WTC11 (cell line): Measurements from ENCODE around the gene SOX18.

Source experiments
- E2F4 ChIP-seq: sonication (generic); formaldehyde crosslinking; IDR thresholded peaks from 2 replicates; pipeline ENCODE4 v1.8.1; 2022; ENCODE audit warnings: low read depth, mild to moderate bottlenecking, moderate library complexity, missing genetic modification reagents, borderline replicate concordance
- ELF4 ChIP-seq: sonication (generic); formaldehyde crosslinking; IDR thresholded peaks from 2 replicates; pipeline ENCODE4 v1.8.1; 2022; ENCODE audit warnings: low read depth, mild to moderate bottlenecking, moderate library complexity, missing genetic modification reagents
- IRF2 ChIP-seq: sonication (generic); formaldehyde crosslinking; IDR thresholded peaks from 2 replicates; pipeline ENCODE4 v1.8.0; 2022; ENCODE audit warnings: low read depth, missing genetic modification reagents, borderline replicate concordance
- JUN ChIP-seq: sonication (generic); formaldehyde crosslinking; IDR thresholded peaks from 2 replicates; pipeline ENCODE4 v1.8.0; 2023; ENCODE audit warnings: mild to moderate bottlenecking, missing genetic modification reagents
- NFYB ChIP-seq: sonication (generic); formaldehyde crosslinking; conservative IDR thresholded peaks from 2 replicates; pipeline ENCODE4 v1.8.0; 2022; ENCODE audit warnings: low read depth, missing genetic modification reagents
- NR1H2 ChIP-seq: sonication (generic); formaldehyde crosslinking; IDR thresholded peaks from 2 replicates; pipeline ENCODE4 v1.9.0; 2021; ENCODE audit warnings: mild to moderate bottlenecking, moderate library complexity, missing genetic modification reagents
- NR3C1 ChIP-seq: sonication (generic); formaldehyde crosslinking; conservative IDR thresholded peaks from 2 replicates; pipeline ENCODE4 v1.8.1; 2023; ENCODE audit warnings: low read depth, mild to moderate bottlenecking, missing genetic modification reagents
- PRRX2 ChIP-seq: fragments of 250-450 bp; sonication (Bioruptor Pico); IDR thresholded peaks from 2 replicates; pipeline ENCODE4 v1.8.0; 2021; ENCODE audit warnings: mild to moderate bottlenecking
- RORB ChIP-seq: fragments of 250-450 bp; sonication (Bioruptor Pico); IDR thresholded peaks from 2 replicates; pipeline ENCODE4 v1.9.0; 2021; ENCODE audit warnings: mild to moderate bottlenecking
- TEAD1 ChIP-seq: sonication (generic); formaldehyde crosslinking; IDR thresholded peaks from 2 replicates; pipeline ENCODE4 v1.8.0; 2022; ENCODE audit warnings: mild to moderate bottlenecking, missing genetic modification reagents
- TF ChIP-seq, protein P1 (sequence below): fragments of 200-600 bp; IDR thresholded peaks from 2 replicates; pipeline ENCODE4 v1.8.0; 2022; ENCODE audit warnings: antibody characterized with exemption
- TF ChIP-seq, protein P2 (sequence below): sonication (generic); formaldehyde crosslinking; IDR thresholded peaks from 2 replicates; pipeline ENCODE4 v1.8.0; 2023; ENCODE audit warnings: missing genetic modification reagents
- TF ChIP-seq, protein P3 (sequence below): sonication (generic); formaldehyde crosslinking; IDR thresholded peaks from 2 replicates; pipeline ENCODE4 v1.8.1; 2023; ENCODE audit warnings: mild to moderate bottlenecking, missing genetic modification reagents, borderline replicate concordance
- TF ChIP-seq, protein P4 (sequence below): sonication (generic); formaldehyde crosslinking; IDR thresholded peaks from 2 replicates; pipeline ENCODE4 v1.8.0; 2022; ENCODE audit warnings: mild to moderate bottlenecking, missing genetic modification reagents

- TF ChIP-seq RORB (CRISPR knock-in tag) (no peak), TEAD1 (CRISPR knock-in tag) (no peak), NR3C1 (CRISPR knock-in tag) (no peak), JUN (CRISPR knock-in tag) (no peak), NFYB (CRISPR knock-in tag) (no peak), E2F4 (CRISPR knock-in tag) (no peak), NR1H2 (no peak), ELF4 (CRISPR knock-in tag) (no peak), PRRX2 (CRISPR knock-in tag) (no peak), IRF2 (CRISPR knock-in tag) (no peak)
- TF ChIP-seq, protein P1, sequence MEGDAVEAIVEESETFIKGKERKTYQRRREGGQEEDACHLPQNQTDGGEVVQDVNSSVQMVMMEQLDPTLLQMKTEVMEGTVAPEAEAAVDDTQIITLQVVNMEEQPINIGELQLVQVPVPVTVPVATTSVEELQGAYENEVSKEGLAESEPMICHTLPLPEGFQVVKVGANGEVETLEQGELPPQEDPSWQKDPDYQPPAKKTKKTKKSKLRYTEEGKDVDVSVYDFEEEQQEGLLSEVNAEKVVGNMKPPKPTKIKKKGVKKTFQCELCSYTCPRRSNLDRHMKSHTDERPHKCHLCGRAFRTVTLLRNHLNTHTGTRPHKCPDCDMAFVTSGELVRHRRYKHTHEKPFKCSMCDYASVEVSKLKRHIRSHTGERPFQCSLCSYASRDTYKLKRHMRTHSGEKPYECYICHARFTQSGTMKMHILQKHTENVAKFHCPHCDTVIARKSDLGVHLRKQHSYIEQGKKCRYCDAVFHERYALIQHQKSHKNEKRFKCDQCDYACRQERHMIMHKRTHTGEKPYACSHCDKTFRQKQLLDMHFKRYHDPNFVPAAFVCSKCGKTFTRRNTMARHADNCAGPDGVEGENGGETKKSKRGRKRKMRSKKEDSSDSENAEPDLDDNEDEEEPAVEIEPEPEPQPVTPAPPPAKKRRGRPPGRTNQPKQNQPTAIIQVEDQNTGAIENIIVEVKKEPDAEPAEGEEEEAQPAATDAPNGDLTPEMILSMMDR: no peak
- TF ChIP-seq, protein P2, sequence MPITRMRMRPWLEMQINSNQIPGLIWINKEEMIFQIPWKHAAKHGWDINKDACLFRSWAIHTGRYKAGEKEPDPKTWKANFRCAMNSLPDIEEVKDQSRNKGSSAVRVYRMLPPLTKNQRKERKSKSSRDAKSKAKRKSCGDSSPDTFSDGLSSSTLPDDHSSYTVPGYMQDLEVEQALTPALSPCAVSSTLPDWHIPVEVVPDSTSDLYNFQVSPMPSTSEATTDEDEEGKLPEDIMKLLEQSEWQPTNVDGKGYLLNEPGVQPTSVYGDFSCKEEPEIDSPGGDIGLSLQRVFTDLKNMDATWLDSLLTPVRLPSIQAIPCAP (CRISPR knock-in tag): no peak
- TF ChIP-seq, protein P3, sequence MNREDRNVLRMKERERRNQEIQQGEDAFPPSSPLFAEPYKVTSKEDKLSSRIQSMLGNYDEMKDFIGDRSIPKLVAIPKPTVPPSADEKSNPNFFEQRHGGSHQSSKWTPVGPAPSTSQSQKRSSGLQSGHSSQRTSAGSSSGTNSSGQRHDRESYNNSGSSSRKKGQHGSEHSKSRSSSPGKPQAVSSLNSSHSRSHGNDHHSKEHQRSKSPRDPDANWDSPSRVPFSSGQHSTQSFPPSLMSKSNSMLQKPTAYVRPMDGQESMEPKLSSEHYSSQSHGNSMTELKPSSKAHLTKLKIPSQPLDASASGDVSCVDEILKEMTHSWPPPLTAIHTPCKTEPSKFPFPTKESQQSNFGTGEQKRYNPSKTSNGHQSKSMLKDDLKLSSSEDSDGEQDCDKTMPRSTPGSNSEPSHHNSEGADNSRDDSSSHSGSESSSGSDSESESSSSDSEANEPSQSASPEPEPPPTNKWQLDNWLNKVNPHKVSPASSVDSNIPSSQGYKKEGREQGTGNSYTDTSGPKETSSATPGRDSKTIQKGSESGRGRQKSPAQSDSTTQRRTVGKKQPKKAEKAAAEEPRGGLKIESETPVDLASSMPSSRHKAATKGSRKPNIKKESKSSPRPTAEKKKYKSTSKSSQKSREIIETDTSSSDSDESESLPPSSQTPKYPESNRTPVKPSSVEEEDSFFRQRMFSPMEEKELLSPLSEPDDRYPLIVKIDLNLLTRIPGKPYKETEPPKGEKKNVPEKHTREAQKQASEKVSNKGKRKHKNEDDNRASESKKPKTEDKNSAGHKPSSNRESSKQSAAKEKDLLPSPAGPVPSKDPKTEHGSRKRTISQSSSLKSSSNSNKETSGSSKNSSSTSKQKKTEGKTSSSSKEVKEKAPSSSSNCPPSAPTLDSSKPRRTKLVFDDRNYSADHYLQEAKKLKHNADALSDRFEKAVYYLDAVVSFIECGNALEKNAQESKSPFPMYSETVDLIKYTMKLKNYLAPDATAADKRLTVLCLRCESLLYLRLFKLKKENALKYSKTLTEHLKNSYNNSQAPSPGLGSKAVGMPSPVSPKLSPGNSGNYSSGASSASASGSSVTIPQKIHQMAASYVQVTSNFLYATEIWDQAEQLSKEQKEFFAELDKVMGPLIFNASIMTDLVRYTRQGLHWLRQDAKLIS (CRISPR knock-in tag): no peak
- TF ChIP-seq, protein P4, sequence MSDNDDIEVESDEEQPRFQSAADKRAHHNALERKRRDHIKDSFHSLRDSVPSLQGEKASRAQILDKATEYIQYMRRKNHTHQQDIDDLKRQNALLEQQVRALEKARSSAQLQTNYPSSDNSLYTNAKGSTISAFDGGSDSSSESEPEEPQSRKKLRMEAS: no peak
Observed at GRCh38 chr20:64093013-64093503, 43.6 kb upstream of the SOX18 start.
